HepG2 (cell line): Measurements from ENCODE around the gene BIRC6. TPM values are rescaled to one million over a fixed set of nuclear protein-coding genes. Genes with fewer than 3 reads are reported as not detected.

Experiments
- DNMT3B ChIP-seq: conservative IDR thresholded peaks from 2 replicates; pipeline ENCODE4 v1.6.1; 2016; ENCODE audit warnings: missing biosample characterization, control low read depth
- FOXJ3 ChIP-seq: sonication (generic); formaldehyde crosslinking; IDR thresholded peaks from 2 replicates; pipeline ENCODE4 v1.4.0; 2020; ENCODE audit warnings: missing genetic modification reagents, mild to moderate bottlenecking, borderline replicate concordance
- HOXA3 ChIP-seq: sonication (generic); formaldehyde crosslinking; IDR thresholded peaks from 2 replicates; pipeline ENCODE4 v1.5.0; 2020; ENCODE audit warnings: missing genetic modification reagents
- ISX ChIP-seq: sonication (generic); formaldehyde crosslinking; conservative IDR thresholded peaks from 2 replicates; pipeline ENCODE4 v1.5.0; 2020; ENCODE audit warnings: missing genetic modification reagents
- KDM6A ChIP-seq: IDR thresholded peaks from 2 replicates; pipeline ENCODE4 v1.6.1; 2016; ENCODE audit warnings: low read depth
- MED1 ChIP-seq: sonication (generic); formaldehyde crosslinking; IDR thresholded peaks from 2 replicates; pipeline ENCODE4 v1.4.0; 2020; ENCODE audit warnings: missing genetic modification reagents
- MIER3 ChIP-seq: IDR thresholded peaks from 2 replicates; pipeline ENCODE4 v1.6.1; 2016; ENCODE audit warnings: missing compliant biosample characterization, borderline replicate concordance
- MTA1 ChIP-seq: sonication (generic); formaldehyde crosslinking; IDR thresholded peaks from 2 replicates; pipeline ENCODE4 v1.4.0; 2020; ENCODE audit warnings: missing genetic modification reagents, mild to moderate bottlenecking, borderline replicate concordance
- MXI1 ChIP-seq: IDR thresholded peaks from 3 replicates; pipeline ENCODE4 v1.6.1; 2012; ENCODE audit warnings: low read depth, low read length, inconsistent platforms, borderline replicate concordance
- NFKB2 ChIP-seq: sonication (generic); formaldehyde crosslinking; IDR thresholded peaks from 2 replicates; pipeline ENCODE4 v1.4.0; 2020; ENCODE audit warnings: missing genetic modification reagents, borderline replicate concordance
- PITX1 ChIP-seq: sonication (generic); formaldehyde crosslinking; IDR thresholded peaks from 2 replicates; pipeline ENCODE4 v1.5.1; 2020; ENCODE audit warnings: mild to moderate bottlenecking, missing genetic modification reagents
- SIX1 ChIP-seq: sonication (generic); formaldehyde crosslinking; IDR thresholded peaks from 2 replicates; pipeline ENCODE4 v1.4.0; 2020; ENCODE audit warnings: missing genetic modification reagents, borderline replicate concordance
- TBX2 ChIP-seq: sonication (generic); formaldehyde crosslinking; IDR thresholded peaks from 2 replicates; pipeline ENCODE4 v1.5.0; 2020; ENCODE audit warnings: missing genetic modification reagents, mild to moderate bottlenecking, borderline replicate concordance
- TOE1 ChIP-seq: sonication (generic); formaldehyde crosslinking; IDR thresholded peaks from 2 replicates; pipeline ENCODE4 v1.4.0; 2020; ENCODE audit warnings: mild to moderate bottlenecking, missing genetic modification reagents
- ZBTB20 ChIP-seq: sonication (generic); formaldehyde crosslinking; IDR thresholded peaks from 2 replicates; pipeline ENCODE4 v1.8.1; 2023; ENCODE audit warnings: missing genetic modification reagents, low read depth, mild to moderate bottlenecking, borderline replicate concordance
- ZNF619 ChIP-seq: sonication (generic); formaldehyde crosslinking; IDR thresholded peaks from 2 replicates; pipeline ENCODE4 v1.4.0; 2020; ENCODE audit warnings: mild to moderate bottlenecking, missing genetic modification reagents
- polyA plus RNA-seq, 8 experiments: library from polyadenylated mRNA; depleted of rRNA in 3 of 8; stranded (reverse) in 7 of 8; unstranded in 1 of 8; fragments of >200 nt; fragmentation: Illumina TruSeq in 4 of 8; extraction: Trizol in 4 of 8; gene quantifications; 2 replicates each; pipeline versions ENCODE4 v1.2.1 to v1.2.3, GENCODE V29; 2011 to 2016; ENCODE audit warnings: low read depth in 4 of 8, missing spikeins in 1 of 8, mixed read lengths in 1 of 8; ENCODE audit not compliant: insufficient read depth in 1 of 8
- total RNA-seq, 5 experiments: library from RNA; depleted of rRNA; stranded (reverse); fragments of >200 nt; fragmentation: Illumina TruSeq; extraction: Trizol; gene quantifications; 2 replicates each; pipeline ENCODE4 v1.2.3, GENCODE V29; 2016; ENCODE audit warnings: low read depth in 1 of 5
- TF ChIP-seq, protein P1 (sequence below): sonication (generic); formaldehyde crosslinking; IDR thresholded peaks from 2 replicates; pipeline ENCODE4 v1.4.0; 2020; ENCODE audit warnings: missing genetic modification reagents
- TF ChIP-seq, protein P2 (sequence below): sonication (generic); formaldehyde crosslinking; conservative IDR thresholded peaks from 2 replicates; pipeline ENCODE4 v1.4.0; 2020; ENCODE audit warnings: mild to moderate bottlenecking, missing genetic modification reagents, moderate library complexity
- TF ChIP-seq, protein P3 (sequence below), 2 experiments: fragments of 450-650 bp in 1 of 2; sonication (generic) in 1 of 2; formaldehyde crosslinking; IDR thresholded peaks; 2 replicates each; pipeline versions ENCODE4 v1.5.0 to v1.8.0; 2020 to 2022; ENCODE audit warnings: mild to moderate bottlenecking in 1 of 2, missing genetic modification reagents in 1 of 2

Gene BIRC6
- total and polyA plus RNA-seq, 2 of the 13 experiments (the other 11 are each of a cell fraction or from before 2014, with no cell fraction given), result 65.6 to 120 TPM

DNA sequence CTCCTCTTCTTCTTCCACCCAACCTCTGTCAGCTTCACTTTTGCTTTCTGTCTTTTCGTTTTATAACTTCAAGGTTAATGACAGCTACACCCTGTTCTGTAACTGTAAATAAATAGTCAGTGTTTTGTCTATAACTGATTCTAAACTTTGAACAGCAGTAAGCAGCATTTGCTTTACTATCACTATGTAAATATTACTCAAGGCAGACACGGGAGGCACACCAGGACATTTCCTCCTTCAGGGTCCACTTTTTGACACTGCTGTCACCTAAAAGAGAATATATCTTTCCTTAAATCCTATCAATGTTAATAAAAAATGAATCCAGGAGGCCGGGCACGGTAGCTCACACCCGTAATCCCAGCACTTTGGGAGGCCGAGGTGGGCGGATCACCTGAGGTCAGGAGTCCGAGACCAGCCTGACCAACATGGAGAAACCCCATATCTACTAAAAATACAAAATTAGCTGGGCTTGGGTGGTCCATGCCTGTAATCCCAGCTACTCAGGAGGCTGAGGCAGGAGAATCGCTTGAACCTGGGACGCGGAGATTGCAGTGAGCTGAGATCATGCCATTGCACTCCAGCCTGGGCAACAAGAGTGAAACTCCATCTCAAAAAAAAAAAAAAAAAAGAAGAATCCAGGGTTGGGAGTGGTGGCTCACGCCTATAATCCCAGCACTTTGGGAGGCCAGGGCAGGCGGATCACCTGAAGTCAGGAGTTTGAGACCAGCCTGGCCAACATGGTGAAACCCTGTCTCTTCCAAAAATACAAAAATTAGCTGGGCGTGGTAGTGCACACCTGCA is 27.4 kb upstream of the BIRC6 start (continued):
- TF ChIP-seq, protein P1, sequence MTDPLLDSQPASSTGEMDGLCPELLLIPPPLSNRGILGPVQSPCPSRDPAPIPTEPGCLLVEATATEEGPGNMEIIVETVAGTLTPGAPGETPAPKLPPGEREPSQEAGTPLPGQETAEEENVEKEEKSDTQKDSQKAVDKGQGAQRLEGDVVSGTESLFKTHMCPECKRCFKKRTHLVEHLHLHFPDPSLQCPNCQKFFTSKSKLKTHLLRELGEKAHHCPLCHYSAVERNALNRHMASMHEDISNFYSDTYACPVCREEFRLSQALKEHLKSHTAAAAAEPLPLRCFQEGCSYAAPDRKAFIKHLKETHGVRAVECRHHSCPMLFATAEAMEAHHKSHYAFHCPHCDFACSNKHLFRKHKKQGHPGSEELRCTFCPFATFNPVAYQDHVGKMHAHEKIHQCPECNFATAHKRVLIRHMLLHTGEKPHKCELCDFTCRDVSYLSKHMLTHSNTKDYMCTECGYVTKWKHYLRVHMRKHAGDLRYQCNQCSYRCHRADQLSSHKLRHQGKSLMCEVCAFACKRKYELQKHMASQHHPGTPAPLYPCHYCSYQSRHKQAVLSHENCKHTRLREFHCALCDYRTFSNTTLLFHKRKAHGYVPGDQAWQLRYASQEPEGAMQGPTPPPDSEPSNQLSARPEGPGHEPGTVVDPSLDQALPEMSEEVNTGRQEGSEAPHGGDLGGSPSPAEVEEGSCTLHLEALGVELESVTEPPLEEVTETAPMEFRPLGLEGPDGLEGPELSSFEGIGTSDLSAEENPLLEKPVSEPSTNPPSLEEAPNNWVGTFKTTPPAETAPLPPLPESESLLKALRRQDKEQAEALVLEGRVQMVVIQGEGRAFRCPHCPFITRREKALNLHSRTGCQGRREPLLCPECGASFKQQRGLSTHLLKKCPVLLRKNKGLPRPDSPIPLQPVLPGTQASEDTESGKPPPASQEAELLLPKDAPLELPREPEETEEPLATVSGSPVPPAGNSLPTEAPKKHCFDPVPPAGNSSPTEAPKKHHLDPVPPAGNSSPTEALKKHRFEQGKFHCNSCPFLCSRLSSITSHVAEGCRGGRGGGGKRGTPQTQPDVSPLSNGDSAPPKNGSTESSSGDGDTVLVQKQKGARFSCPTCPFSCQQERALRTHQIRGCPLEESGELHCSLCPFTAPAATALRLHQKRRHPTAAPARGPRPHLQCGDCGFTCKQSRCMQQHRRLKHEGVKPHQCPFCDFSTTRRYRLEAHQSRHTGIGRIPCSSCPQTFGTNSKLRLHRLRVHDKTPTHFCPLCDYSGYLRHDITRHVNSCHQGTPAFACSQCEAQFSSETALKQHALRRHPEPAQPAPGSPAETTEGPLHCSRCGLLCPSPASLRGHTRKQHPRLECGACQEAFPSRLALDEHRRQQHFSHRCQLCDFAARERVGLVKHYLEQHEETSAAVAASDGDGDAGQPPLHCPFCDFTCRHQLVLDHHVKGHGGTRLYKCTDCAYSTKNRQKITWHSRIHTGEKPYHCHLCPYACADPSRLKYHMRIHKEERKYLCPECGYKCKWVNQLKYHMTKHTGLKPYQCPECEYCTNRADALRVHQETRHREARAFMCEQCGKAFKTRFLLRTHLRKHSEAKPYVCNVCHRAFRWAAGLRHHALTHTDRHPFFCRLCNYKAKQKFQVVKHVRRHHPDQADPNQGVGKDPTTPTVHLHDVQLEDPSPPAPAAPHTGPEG (CRISPR knock-in tag), result peak; percentile 50; the same call in 1 of the 2 replicates
- TF ChIP-seq ISX (CRISPR knock-in tag) (0 out of 2 replicates have a peak, but pooled peaks have one; percentile 54), NFKB2 (CRISPR knock-in tag) (peak; percentile 67; the same call in 1 of the 2 replicates), SIX1 (CRISPR knock-in tag) (peak; percentile 71; the same call in 1 of the 2 replicates), MXI1 (peak; percentile 63; the same call in 1 of the 3 replicates), PITX1 (0 out of 2 replicates have a peak, but pooled peaks have one; percentile 28), MED1 (CRISPR knock-in tag) (peak; percentile 94), HOXA3 (CRISPR knock-in tag) (peak; percentile 50), TOE1 (CRISPR knock-in tag) (peak; percentile 85; the same call in 1 of the 2 replicates), MIER3 (CRISPR knock-in tag) (peak; percentile 95), TBX2 (peak; percentile 86), ZNF619 (CRISPR knock-in tag) (peak; percentile 52; the same call in 1 of the 2 replicates), DNMT3B (CRISPR knock-in tag) (0 out of 2 replicates have a peak, but pooled peaks have one; percentile 69), KDM6A (peak; percentile 99), ZBTB20 (CRISPR knock-in tag) (peak; percentile 85; the same call in 1 of the 2 replicates), FOXJ3 (CRISPR knock-in tag) (peak; percentile 95; the same call in 1 of the 2 replicates), MTA1 (peak; percentile 82)
- TF ChIP-seq, protein P2, sequence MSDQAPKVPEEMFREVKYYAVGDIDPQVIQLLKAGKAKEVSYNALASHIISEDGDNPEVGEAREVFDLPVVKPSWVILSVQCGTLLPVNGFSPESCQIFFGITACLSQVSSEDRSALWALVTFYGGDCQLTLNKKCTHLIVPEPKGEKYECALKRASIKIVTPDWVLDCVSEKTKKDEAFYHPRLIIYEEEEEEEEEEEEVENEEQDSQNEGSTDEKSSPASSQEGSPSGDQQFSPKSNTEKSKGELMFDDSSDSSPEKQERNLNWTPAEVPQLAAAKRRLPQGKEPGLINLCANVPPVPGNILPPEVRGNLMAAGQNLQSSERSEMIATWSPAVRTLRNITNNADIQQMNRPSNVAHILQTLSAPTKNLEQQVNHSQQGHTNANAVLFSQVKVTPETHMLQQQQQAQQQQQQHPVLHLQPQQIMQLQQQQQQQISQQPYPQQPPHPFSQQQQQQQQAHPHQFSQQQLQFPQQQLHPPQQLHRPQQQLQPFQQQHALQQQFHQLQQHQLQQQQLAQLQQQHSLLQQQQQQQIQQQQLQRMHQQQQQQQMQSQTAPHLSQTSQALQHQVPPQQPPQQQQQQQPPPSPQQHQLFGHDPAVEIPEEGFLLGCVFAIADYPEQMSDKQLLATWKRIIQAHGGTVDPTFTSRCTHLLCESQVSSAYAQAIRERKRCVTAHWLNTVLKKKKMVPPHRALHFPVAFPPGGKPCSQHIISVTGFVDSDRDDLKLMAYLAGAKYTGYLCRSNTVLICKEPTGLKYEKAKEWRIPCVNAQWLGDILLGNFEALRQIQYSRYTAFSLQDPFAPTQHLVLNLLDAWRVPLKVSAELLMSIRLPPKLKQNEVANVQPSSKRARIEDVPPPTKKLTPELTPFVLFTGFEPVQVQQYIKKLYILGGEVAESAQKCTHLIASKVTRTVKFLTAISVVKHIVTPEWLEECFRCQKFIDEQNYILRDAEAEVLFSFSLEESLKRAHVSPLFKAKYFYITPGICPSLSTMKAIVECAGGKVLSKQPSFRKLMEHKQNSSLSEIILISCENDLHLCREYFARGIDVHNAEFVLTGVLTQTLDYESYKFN (CRISPR knock-in tag), result peak; percentile 100
- TF ChIP-seq, protein P3, sequence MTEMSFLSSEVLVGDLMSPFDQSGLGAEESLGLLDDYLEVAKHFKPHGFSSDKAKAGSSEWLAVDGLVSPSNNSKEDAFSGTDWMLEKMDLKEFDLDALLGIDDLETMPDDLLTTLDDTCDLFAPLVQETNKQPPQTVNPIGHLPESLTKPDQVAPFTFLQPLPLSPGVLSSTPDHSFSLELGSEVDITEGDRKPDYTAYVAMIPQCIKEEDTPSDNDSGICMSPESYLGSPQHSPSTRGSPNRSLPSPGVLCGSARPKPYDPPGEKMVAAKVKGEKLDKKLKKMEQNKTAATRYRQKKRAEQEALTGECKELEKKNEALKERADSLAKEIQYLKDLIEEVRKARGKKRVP (CRISPR knock-in tag; IDR thresholded peaks at IDR 0.05), result peak in 1 of 2 experiments; percentile 72; a peak in 1 of 4 replicates
